GM18951 (cell line): ENCODE data around the gene PITPNB.

Source experiments
- POLR2A ChIP-seq: IDR thresholded peaks from 4 replicates; pipeline ENCODE4 v1.6.1; 2011; ENCODE audit warnings: mild to moderate bottlenecking; ENCODE audit not compliant: insufficient read length, insufficient read depth; ENCODE audit errors: extremely low read depth
- in situ Hi-C: fragments of 300-500 bp; cut with MboI; formaldehyde crosslinking; loops from one replicate; pipeline ENCODE4 v1.12.0; 2022; ENCODE audit warnings: low sequenced_read_pairs, mixed read lengths, inconsistent platforms; ENCODE audit not compliant: unreplicated experiment

Gene PITPNB

GRCh38 chr22:27811778-27812177 is 107.3 kb downstream of the PITPNB start:
- no peak for TF ChIP-seq POLR2A
- in situ Hi-C loops: no loop called here

- no peak for TF ChIP-seq POLR2A
- in situ Hi-C loops: no loop called here
Observed at GRCh38 chr22:27810609-27811151, 108.4 kb downstream of the PITPNB start.

GRCh38 chr22:27809700-27810608 is 109.1 kb downstream of the PITPNB start:
- no peak for TF ChIP-seq POLR2A
- in situ Hi-C loops: no loop called here

- in situ Hi-C loops: no loop called here
Observed at GRCh38 chr22:27809226-27809603, 109.8 kb downstream of the PITPNB start.

GRCh38 chr22:27808451-27809225 is 110.4 kb downstream of the PITPNB start:
- in situ Hi-C loops: no loop called here

More at GRCh38 chr22:27809226-27809603, 109.8 kb downstream of the PITPNB start:
- no peak for TF ChIP-seq POLR2A

GRCh38 chr22:27805841-27806240 is 113.2 kb downstream of the PITPNB start:
- in situ Hi-C loops: no loop called here

More at GRCh38 chr22:27808451-27809225, 110.4 kb downstream of the PITPNB start:
- no peak for TF ChIP-seq POLR2A

GRCh38 chr22:27804470-27805297 is 114.4 kb downstream of the PITPNB start:
- TF ChIP-seq POLR2A: no peak
- in situ Hi-C loops: no loop called here

More at GRCh38 chr22:27805841-27806240, 113.2 kb downstream of the PITPNB start:
- TF ChIP-seq POLR2A: no peak

GRCh38 chr22:27803841-27804415 is 115.1 kb downstream of the PITPNB start:
- no peak for TF ChIP-seq POLR2A
- in situ Hi-C loops: no loop called here

- in situ Hi-C loops: no loop called here
- no peak for TF ChIP-seq POLR2A
Observed at GRCh38 chr22:27802346-27803073, 116.5 kb downstream of the PITPNB start.
